ENCODE measurements around the gene KRR1.

The KRR1 gene

DNA sequence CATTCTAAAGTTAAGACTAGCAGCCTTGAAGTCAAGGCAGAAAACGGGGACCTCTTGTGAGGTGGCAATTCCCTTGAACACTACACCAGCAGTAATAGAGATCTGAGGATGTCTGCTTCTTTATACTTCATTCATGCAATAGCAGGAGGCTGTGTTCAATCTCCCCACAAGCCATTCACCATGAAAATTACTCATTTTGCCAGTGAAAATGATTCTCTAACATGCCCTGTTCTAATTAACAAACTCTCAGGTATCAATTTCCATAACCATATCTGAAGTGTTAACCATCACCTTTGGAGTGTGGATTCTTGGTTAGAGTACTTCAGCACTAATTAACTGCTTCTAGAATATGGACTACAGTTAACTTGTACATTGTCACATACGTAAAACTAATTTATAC lies 34.3 kb downstream of the KRR1 start:
- Histone ChIP-seq H3K4me3 (ENCODE audit: severe bottlenecking) (no peak overlapping the region), H3K9me3 (ENCODE audit: severe bottlenecking) (no peaks in the 10 kb centered on the region), H3K4me1 (ENCODE audit: insufficient read depth, poor library complexity, severe bottlenecking) (peaks cover 13% of the 10 kb centered on the region), H3K27ac (ENCODE audit: poor library complexity, severe bottlenecking) (no peak overlapping the region), H3K36me3 (ENCODE audit: low read depth) (no peaks in the 10 kb centered on the region), H3K27me3 (ENCODE audit: insufficient read depth, poor library complexity, severe bottlenecking) (no peaks in the 10 kb centered on the region)
- ATAC-seq (ENCODE audit: low read depth), result no peak
- no peak for DNase-seq (ENCODE audit: low spot score)
- TF ChIP-seq, protein P1, sequence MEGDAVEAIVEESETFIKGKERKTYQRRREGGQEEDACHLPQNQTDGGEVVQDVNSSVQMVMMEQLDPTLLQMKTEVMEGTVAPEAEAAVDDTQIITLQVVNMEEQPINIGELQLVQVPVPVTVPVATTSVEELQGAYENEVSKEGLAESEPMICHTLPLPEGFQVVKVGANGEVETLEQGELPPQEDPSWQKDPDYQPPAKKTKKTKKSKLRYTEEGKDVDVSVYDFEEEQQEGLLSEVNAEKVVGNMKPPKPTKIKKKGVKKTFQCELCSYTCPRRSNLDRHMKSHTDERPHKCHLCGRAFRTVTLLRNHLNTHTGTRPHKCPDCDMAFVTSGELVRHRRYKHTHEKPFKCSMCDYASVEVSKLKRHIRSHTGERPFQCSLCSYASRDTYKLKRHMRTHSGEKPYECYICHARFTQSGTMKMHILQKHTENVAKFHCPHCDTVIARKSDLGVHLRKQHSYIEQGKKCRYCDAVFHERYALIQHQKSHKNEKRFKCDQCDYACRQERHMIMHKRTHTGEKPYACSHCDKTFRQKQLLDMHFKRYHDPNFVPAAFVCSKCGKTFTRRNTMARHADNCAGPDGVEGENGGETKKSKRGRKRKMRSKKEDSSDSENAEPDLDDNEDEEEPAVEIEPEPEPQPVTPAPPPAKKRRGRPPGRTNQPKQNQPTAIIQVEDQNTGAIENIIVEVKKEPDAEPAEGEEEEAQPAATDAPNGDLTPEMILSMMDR (IDR thresholded peaks at IDR 0.05; ENCODE audit: poor library complexity, severe bottlenecking), result no peak

DNA sequence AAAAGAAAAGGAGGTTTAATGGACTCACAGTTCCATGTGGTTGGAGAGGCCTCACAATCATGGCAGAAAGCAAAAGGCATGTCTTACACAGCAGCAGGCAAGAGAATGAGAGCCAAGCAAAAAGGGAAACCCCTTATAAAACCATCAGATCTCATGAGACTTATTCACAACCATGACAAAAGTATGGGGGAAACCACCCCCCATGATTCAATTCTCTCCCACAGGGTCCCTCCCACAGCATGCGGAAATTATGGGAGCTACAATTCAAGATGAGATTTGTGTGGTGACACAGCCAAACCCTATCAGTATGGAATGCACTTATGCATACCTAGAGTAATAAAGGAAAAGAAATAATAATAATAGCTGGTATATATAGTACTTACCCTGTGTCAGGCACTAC lies 35.3 kb downstream of the KRR1 start:
- no peak overlapping the region for H3K27ac ChIP-seq (ENCODE audit: poor library complexity, severe bottlenecking)
- TF ChIP-seq, protein P1 (IDR thresholded peaks at IDR 0.05; ENCODE audit: poor library complexity, severe bottlenecking), result no peak
- DNase-seq (ENCODE audit: low spot score), result no peak
- no peaks in the 10 kb centered on the region for H3K36me3 ChIP-seq (ENCODE audit: low read depth)
- no peak for ATAC-seq (ENCODE audit: low read depth)
- H3K9me3 ChIP-seq (ENCODE audit: severe bottlenecking), result no peaks in the 10 kb centered on the region
- peaks cover 6% of the 10 kb centered on the region for H3K4me1 ChIP-seq (ENCODE audit: insufficient read depth, poor library complexity, severe bottlenecking)
- no peaks in the 10 kb centered on the region for H3K27me3 ChIP-seq (ENCODE audit: insufficient read depth, poor library complexity, severe bottlenecking)
- H3K4me3 ChIP-seq (ENCODE audit: severe bottlenecking), result no peak overlapping the region

DNA sequence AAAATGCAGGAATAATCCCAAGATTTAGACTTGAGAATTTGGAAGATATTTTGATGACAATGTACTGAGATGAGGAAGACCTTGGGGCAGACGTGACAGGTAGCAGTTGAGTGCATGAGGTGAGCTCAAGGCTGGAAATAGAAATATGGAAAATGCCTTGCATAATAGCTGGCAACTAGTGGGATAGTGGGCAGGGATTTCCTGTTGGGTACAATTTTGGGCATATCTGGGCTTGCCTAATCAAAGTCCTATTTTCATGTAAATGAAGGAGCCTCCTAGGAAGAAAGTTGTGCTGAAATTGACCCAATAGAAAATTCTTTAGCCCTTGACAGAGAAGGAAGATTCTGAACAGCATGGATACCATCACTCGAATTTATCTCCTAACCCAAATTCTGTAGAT lies 37.3 kb downstream of the KRR1 start:
- no peak overlapping the region for H3K4me3 ChIP-seq (ENCODE audit: severe bottlenecking)
- ATAC-seq (ENCODE audit: low read depth), result no peak
- H3K9me3 ChIP-seq (ENCODE audit: severe bottlenecking), result no peaks in the 10 kb centered on the region
- H3K27me3 ChIP-seq (ENCODE audit: insufficient read depth, poor library complexity, severe bottlenecking), result no peaks in the 10 kb centered on the region
- H3K4me1 ChIP-seq (ENCODE audit: insufficient read depth, poor library complexity, severe bottlenecking), result no peaks in the 10 kb centered on the region
- TF ChIP-seq, protein P1 (IDR thresholded peaks at IDR 0.05; ENCODE audit: poor library complexity, severe bottlenecking), result no peak
- no peak for DNase-seq (ENCODE audit: low spot score)
- no peak overlapping the region for H3K27ac ChIP-seq (ENCODE audit: poor library complexity, severe bottlenecking)
- H3K36me3 ChIP-seq (ENCODE audit: low read depth), result no peaks in the 10 kb centered on the region

DNA sequence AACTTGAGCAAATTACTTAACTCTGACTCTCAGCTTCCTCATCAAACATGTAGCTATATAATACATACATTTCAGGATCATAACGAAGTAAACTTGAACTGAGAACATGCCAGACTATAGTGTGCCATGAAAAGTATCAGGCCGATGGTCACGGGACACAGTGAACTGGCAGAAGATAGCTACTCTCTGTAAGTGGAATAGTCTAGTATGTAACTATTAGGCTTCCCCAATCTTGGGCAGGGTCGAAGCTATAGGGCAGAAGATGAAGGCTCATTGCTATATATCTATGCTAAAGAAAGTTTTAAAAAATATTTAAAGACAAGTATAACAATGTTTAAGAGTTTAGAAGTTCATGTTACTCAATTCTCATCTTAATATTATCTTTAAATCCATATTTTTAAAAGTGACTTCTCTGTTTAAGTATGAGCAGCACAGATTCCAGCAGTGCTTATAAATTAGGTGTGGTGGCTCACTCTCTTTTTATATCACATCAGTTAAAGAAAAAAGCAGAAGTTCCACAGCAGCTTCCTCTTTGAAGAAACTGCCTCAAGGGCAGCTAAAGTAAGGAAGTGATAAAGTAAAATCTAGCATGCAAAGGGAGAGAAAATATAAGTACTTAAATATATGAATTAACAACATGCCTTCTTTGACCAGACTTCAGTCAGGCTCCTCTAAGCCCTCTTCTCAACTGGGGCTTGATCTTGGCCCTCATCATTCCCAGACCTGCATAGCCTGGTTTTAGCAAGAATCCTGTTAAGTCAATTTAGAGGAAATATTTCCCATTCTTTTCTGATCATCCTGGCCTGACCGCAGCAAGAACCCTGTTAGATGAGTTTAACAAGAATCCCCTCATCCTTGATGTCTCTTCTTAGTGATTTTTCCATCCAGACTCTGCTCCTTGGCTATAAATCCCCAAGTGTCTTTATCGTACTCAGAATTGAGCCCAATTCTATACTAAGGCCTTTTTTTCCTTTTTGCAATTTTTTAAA lies 39.2 kb downstream of the KRR1 start:
- TF ChIP-seq, protein P1 (IDR thresholded peaks at IDR 0.05; ENCODE audit: poor library complexity, severe bottlenecking), result no peak
- DNase-seq (ENCODE audit: low spot score) (no peak), ATAC-seq (ENCODE audit: low read depth) (no peak)
- no peaks in the 10 kb centered on the region for H3K36me3 ChIP-seq (ENCODE audit: low read depth)
- no peak overlapping the region for H3K27ac ChIP-seq (ENCODE audit: poor library complexity, severe bottlenecking)
- no peaks in the 10 kb centered on the region for H3K4me1 ChIP-seq (ENCODE audit: insufficient read depth, poor library complexity, severe bottlenecking)
- H3K9me3 ChIP-seq (ENCODE audit: severe bottlenecking), result no peaks in the 10 kb centered on the region
- no peaks in the 10 kb centered on the region for H3K27me3 ChIP-seq (ENCODE audit: insufficient read depth, poor library complexity, severe bottlenecking)
- H3K4me3 ChIP-seq (ENCODE audit: severe bottlenecking), result no peak overlapping the region

DNA sequence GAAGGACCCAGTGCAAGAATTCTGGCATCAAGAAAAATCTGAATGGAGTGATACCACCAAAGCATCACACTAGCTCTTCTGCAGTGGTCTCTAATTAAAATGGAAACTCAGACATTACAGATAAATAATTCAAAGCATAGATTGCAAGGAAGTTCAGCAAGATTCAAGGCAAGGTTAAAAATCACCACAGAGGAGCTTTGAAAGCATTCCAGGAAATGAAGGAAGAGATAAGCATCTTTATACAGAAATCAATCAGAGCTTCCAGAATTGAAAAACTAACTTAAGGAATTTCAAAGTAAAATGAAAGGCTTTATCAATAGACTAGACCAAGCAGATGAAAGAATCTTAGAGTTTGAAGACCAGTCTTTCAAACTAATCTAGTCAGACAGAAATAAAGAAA lies 51.2 kb downstream of the KRR1 start:
- DNase-seq (ENCODE audit: low spot score) (no peak), ATAC-seq (ENCODE audit: low read depth) (no peak)
- TF ChIP-seq, protein P1 (IDR thresholded peaks at IDR 0.05; ENCODE audit: poor library complexity, severe bottlenecking), result no peak
- no peaks in the 10 kb centered on the region for H3K36me3 ChIP-seq (ENCODE audit: low read depth)
- no peak overlapping the region for H3K4me3 ChIP-seq (ENCODE audit: severe bottlenecking)
- no peak overlapping the region for H3K27ac ChIP-seq (ENCODE audit: poor library complexity, severe bottlenecking)
- no peaks in the 10 kb centered on the region for H3K9me3 ChIP-seq (ENCODE audit: severe bottlenecking)
- H3K4me1 ChIP-seq (ENCODE audit: insufficient read depth, poor library complexity, severe bottlenecking), result no peaks in the 10 kb centered on the region
- no peaks in the 10 kb centered on the region for H3K27me3 ChIP-seq (ENCODE audit: insufficient read depth, poor library complexity, severe bottlenecking)

Data from RWPE2 (cell line).